Activated T-helper 1 cell treated with anti-CD3 and anti-CD28 coated beads, Interleukin-2, amount 50 U/mL, for 16 hours (primary cell): ENCODE measurements around the gene FIG4.
"Not testable (repeated sequence)": the region's sequence is repeated elsewhere in the genome, so short reads cannot be mapped to it uniquely, and the experiment has no call there.

ENCODE experiments used
- DNase-seq, 2 donors: peaks; one replicate each; pipeline ENCODE4 v3.0.0-alpha.2; 2020; ENCODE audit warnings: low read depth in 1 of 2, low spot score in 1 of 2

The FIG4 gene

GRCh38 chr6:109794201-109794923 lies 103.3 kb downstream of the FIG4 start:
- no peak for DNase-seq

GRCh38 chr6:109795994-109796555 lies 105.0 kb downstream of the FIG4 start:
- no peak for DNase-seq

- no peak for DNase-seq
Measured at GRCh38 chr6:109799129-109799528, 108.0 kb downstream of the FIG4 start.

GRCh38 chr6:109799664-109800063 lies 108.6 kb downstream of the FIG4 start:
- no peak for DNase-seq

- DNase-seq = no peak
Measured at GRCh38 chr6:109800771-109801170, 109.7 kb downstream of the FIG4 start.

GRCh38 chr6:109801794-109802193 lies 110.7 kb downstream of the FIG4 start:
- no peak for DNase-seq

GRCh38 chr6:109804020-109804419 lies 112.9 kb downstream of the FIG4 start:
- DNase-seq = no peak

GRCh38 chr6:109807881-109808280 lies 116.8 kb downstream of the FIG4 start:
- no peak for DNase-seq

GRCh38 chr6:109808837-109809236 lies 117.7 kb downstream of the FIG4 start:
- no peak for DNase-seq

- DNase-seq = no peak
Measured at GRCh38 chr6:109815054-109815453, 124.0 kb downstream of the FIG4 start.

GRCh38 chr6:109816452-109817374 lies 125.6 kb downstream of the FIG4 start:
- no peak for DNase-seq

GRCh38 chr6:109820706-109821350 lies 129.7 kb downstream of the FIG4 start:
- no peak for DNase-seq

GRCh38 chr6:109821428-109821827 lies 130.3 kb downstream of the FIG4 start:
- no peak for DNase-seq

- no peak for DNase-seq
Measured at GRCh38 chr6:109824105-109824504, 133.0 kb downstream of the FIG4 start.

- DNase-seq = no peak
Measured at GRCh38 chr6:109826551-109826950, 135.5 kb downstream of the FIG4 start.

GRCh38 chr6:109831352-109831751 lies 140.3 kb downstream of the FIG4 start:
- not testable (repeated sequence) for DNase-seq

GRCh38 chr6:109834131-109834530 lies 143.0 kb downstream of the FIG4 start:
- no peak for DNase-seq

GRCh38 chr6:109834595-109835437 lies 143.7 kb downstream of the FIG4 start:
- DNase-seq = no peak

- no peak for DNase-seq
Measured at GRCh38 chr6:109840034-109840433, 148.9 kb downstream of the FIG4 start.

GRCh38 chr6:109840796-109841195 lies 149.7 kb downstream of the FIG4 start:
- DNase-seq = no peak

- no peak for DNase-seq
Measured at GRCh38 chr6:109841869-109842268, 150.8 kb downstream of the FIG4 start.
